ENCODE data around the gene ERAP2.

ERAP2 gene

DNA sequence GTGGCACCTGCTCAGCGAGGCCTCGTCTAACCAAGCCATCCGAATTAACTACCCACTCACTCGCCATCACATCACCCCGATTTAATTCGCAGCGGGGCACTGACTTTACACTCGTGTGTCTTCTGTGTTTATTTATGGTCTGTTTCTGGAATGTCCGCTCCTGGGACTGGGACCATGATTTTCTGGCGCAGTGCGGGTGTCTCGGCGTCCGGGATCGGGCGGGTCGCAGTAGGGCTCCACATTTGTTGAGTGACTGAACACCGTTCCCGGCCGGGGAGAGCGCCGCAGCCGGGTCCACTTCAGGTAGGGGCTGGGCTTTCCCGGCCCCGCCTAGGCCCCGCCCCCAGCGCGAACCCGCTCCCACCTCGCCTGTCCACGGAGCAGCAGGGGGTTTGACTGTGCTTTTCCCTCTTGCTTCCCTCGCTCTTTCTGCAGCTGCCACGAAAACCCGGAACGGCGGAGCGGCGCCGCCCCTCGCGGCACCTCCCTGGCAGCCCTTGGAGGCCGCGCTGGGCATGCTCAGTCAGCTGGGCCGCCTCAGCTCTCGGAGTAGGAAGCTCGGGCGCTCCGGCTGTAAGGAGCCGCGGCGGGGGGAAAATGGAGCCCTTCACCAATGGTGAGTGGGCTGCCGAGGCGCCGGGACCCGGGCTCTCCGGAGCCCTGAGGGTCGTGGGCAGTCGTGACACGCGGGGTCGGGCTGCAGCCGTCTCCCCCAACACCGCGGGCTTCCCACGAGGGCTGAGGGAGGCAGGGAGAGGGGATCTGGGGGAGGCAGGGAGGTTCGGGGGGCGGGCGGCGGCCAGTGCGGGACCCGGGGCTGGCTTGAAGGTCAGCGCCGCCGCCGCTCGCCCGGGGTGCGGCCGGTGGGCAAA is 59.5 kb downstream of the ERAP2 start, which contains the start of gene LNPEP:
Gene LNPEP, plus strand, starts transcription at position 522 of the 872 bp plus-strand sequence. Its CDS starts 76 bp downstream, at position 598.
- DNase-seq: peak; percentile 87

GRCh38 chr5:96936431-96937320 is 60.4 kb downstream of the ERAP2 start:
- DNase-seq: peak; percentile 3

GRCh38 chr5:96940586-96940985 is 64.3 kb downstream of the ERAP2 start:
- DNase-seq: no peak

- DNase-seq: no peak
Measured at GRCh38 chr5:96941140-96941539, 64.8 kb downstream of the ERAP2 start.

DNA sequence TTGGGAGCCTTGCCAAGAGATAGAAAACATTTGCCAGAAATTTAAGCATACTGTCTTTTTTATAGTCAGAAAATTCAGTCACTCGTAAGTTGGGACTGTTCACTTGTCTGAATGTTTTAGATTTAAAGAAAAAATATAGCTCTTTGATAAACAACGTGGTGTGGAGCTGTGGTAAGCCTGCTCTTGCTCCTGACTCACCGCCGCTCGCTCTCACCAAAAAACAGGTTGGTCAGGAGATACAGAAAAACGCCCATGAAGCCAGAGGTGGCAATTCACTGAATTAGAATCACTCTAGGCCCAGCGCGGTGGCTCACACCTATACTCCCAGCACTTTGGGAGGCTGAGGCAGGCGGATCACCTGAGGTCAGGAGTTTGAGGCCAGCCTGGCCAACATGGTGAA is 65.8 kb downstream of the ERAP2 start:
- no peak for DNase-seq

- DNase-seq: no peak
Measured at GRCh38 chr5:96942911-96943310, 66.6 kb downstream of the ERAP2 start.

DNA sequence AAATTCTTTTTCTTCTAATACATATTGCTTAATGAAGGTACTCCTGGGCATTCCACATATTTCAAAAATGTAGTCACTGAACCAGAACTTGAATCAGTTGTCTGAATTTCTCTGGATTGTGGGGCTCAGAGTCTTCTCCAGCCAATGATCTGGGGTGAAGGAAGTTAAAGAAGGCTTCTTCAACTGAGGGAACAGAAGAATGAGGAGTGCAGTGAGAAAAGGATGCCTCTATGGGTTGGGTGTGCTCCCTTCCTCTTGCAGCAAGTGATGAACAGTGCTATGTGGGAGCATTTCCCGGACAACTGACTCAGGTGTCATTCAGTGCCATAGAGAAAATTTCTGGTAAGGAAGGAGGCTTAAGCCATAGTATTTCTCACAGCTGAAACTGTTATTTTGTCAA is 67.5 kb downstream of the ERAP2 start:
- no peak for DNase-seq

DNA sequence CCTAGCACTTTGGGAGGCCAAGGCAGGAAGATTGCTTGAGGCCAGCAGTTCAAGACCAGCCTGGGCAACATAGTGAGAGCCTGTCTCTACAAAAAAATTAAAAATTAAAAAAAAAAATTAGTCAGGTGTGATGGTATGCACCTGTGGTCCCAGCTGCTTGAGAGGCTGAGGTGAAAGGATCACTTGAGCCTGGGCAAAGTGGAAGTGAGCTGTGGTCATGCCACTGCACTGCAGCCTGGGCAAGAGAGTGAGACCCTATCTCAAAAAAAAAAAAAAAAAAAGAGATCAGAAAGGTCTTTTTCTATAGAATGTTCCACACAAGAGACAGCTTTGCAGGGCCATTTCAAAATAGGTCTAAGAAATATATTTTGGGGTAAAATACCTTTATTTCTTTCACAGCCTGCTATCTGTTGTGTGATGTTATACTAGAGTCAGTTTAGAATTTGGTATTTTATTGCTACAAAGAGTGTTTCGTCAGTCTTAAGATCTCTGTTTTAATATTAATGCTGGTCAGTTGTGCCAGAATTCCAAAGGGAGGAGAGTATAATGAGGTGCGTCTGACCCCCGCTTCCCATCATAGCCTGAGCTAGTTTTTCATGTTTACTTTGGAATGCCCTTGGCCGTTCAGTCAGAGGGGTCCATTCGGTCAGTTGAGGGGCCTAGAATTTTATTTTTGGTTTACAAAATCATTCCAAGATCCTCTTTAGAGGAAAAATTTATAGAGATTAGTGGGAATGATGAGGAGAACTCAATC is 69.0 kb downstream of the ERAP2 start:
- no peak for DNase-seq

DNA sequence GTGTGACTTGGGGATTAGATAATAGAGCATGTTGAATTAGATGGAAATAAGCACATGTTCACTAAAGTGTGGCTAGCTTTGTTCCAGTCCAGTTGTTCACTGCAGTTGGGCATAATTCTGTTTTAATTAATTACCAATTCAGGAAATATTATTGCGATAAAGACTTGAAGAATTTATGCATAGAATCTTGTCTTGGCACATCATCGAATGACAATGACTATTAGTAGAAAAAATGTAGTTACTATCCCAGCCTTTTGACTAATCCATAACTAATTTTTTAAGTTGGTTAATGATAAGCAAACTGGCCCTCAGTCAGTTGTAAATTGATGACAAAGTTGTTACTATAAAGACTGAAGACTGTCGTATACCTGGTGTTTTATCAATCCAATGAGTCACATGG is 70.1 kb downstream of the ERAP2 start:
- no peak for DNase-seq

- no peak for DNase-seq
Measured at GRCh38 chr5:96952118-96952750, 75.9 kb downstream of the ERAP2 start.

GRCh38 chr5:96952974-96953730 is 76.9 kb downstream of the ERAP2 start:
- peak; percentile 12 for DNase-seq

- no peak for DNase-seq
Measured at GRCh38 chr5:96957254-96958049, 81.2 kb downstream of the ERAP2 start.

DNA sequence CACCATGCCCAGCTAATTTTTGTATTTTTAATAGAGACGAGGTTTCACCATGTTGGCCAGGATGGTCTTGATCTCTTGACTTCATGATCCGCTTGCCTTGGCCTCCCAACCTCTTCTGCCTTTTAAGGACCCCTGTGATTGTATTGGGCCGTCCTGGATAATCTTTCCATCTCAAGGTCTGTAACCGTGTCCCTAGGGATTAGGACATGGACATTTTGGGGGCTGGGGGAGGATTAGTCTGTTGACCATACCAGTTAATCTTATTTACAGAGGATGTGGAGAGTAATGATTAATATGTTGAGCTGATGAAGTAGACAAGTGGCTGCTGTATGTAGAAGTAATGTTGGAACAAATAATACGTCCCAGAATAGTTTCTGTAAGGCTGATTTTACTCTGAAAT is 82.7 kb downstream of the ERAP2 start:
- DNase-seq: no peak

DNA sequence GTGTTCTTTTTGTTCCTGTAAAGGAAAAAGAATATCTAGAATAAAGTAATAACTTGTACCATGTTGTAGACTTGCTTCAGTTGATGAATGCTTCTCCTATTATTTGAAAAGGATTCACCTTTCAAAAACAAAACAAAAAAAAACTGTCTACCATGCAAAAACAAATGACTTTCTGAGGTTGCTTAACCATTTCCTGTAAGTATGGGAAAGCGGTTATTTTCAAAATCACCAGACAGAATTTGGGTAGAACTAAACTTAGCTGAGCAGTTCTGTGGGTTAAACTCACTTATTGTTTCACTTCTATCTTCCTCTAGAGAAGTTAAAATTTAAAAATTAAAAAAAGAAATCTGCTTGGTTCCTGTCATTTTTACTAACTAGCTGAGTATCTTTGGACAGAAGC is 84.8 kb downstream of the ERAP2 start:
- no peak for DNase-seq

GRCh38 chr5:96962540-96962991 is 86.3 kb downstream of the ERAP2 start:
- no peak for DNase-seq

- DNase-seq: no peak
Measured at GRCh38 chr5:96963267-96963666, 87.0 kb downstream of the ERAP2 start.

- DNase-seq: no peak
Measured at GRCh38 chr5:96966801-96967200, 90.5 kb downstream of the ERAP2 start.

GRCh38 chr5:96967400-96967799 is 91.1 kb downstream of the ERAP2 start:
- DNase-seq: no peak

DNA sequence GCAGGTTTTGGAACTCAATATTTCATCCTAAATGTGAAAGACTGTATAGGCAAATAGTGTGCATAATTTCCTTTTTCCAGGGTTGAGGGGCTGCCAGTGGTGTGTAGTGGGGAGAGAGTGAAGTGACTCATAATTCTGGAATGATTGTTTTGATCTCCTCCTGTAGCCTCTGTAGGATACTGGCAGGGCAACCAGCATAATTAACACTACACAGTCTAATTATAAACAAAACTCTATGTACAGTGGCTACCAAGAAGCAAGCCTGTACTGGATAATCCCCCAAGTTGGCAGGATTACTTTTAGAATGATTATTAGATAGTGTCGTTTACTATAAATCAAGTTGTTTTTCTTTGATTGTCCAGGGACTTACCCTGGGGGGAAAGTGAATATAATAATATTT is 91.8 kb downstream of the ERAP2 start:
- DNase-seq: no peak

DNA sequence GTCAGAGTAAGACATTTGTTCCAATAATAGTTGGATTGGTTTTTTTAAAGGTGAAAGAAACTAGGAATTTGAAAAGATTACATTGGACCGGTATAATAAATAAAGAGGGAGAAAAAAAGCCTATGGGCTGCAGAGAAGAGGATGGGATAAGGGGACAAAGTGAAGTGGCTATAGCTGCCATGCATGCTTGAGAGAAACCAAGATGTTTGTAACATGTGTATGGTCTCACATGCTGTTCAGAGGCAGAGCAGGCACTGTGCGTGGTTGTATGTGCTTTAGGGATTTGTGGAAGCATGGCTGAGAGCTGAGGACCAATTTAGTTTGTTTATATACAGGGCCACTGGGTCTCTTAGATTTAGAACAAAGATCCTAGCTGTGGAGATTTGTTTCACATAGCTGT is 92.3 kb downstream of the ERAP2 start:
- no peak for DNase-seq

Data from NCI-H526 treated with DMSO at 0.1 percent for 48 hours (cell line).